Heart right ventricle (tissue), 16 donors: ENCODE measurements around the gene MIB1. TPM values are rescaled to one million over a fixed set of nuclear protein-coding genes. Genes with fewer than 3 reads are reported as not detected.

Experiments used
- ATAC-seq, 8 donors: fragments of 200-7000 bp; cut with Tn5 transposase; one replicate each; pipeline ENCODE4 v1.9.1; 2020; ENCODE audit warnings: mild to moderate bottlenecking in 8 of 8, moderate library complexity in 8 of 8, moderate number of reproducible peaks in 1 of 8
- DNase-seq, 2 donors: peaks; one replicate each; pipeline ENCODE4 v3.0.0-alpha.2; 2020
- H3K27ac ChIP-seq, 10 donors: fragments of 200-600 bp; sonication (generic) in 2 of 10; one replicate each; pipeline versions ENCODE4 v1.5.0 to v1.8.0; 2020 to 2022; ENCODE audit warnings: mild to moderate bottlenecking in 3 of 10
- H3K27me3 ChIP-seq, 7 donors: fragments of 200-600 bp; one replicate each; pipeline ENCODE4 v1.8.0; 2021 to 2022; ENCODE audit warnings: mild to moderate bottlenecking in 2 of 7
- H3K36me3 ChIP-seq, 9 donors: fragments of 200-600 bp; sonication (generic) in 1 of 9; one replicate each; pipeline versions ENCODE4 v1.5.0 to v1.8.0; 2020 to 2022; ENCODE audit warnings: mild to moderate bottlenecking in 2 of 9
- H3K4me1 ChIP-seq, 9 donors: fragments of 200-600 bp; sonication (generic) in 1 of 9; one replicate each; pipeline versions ENCODE4 v1.5.0 to v1.8.0; 2020 to 2022; ENCODE audit warnings: mild to moderate bottlenecking in 4 of 9
- H3K4me3 ChIP-seq, 10 donors: fragments of 200-600 bp; sonication (generic) in 2 of 10; one replicate each; pipeline versions ENCODE4 v1.5.0 to v1.8.0; 2020 to 2022; ENCODE audit warnings: mild to moderate bottlenecking in 7 of 10, moderate library complexity in 2 of 10
- H3K9me3 ChIP-seq, 11 donors: fragments of 200-600 bp in 10 of 11; sonication (generic) in 2 of 11; one replicate each; pipeline versions ENCODE4 v1.5.0 to v1.8.0; 2013 to 2022; ENCODE audit warnings: mild to moderate bottlenecking in 2 of 11, control low read depth in 1 of 11, moderate library complexity in 1 of 11
- WGBS, 2 donors: extraction: QIAGEN DNeasy Blood & Tissue Kit; methylation state at CpG; one replicate each; pipeline ENCODE4 v1.1.7; 2013; ENCODE audit warnings: inconsistent platforms in 1 of 2; 5-methylcytosine and 5-hydroxymethylcytosine counted together
- intact Hi-C, 10 donors: fragments of 100-400 bp; cut with DNase I; formaldehyde crosslinking; loops; one replicate each; pipeline versions ENCODE4 v1.11.1 to v1.14.2; 2022
- polyA plus RNA-seq, 2 donors: library from polyadenylated mRNA; stranded (reverse); fragments of 200-250 nt; gene quantifications; one replicate each; pipeline ENCODE4 v1.2.3, GENCODE V29; 2013
- total RNA-seq, 10 donors: library from RNA; stranded (reverse); fragmentation: NEBNext Ultra II Directional in 3 of 10; extraction: Animal tissue kit (Norgen Biotek cat#: 25700) in 3 of 10; gene quantifications; one replicate each; pipeline versions ENCODE4 v1.2.1 to v1.2.4, GENCODE V29; 2021 to 2023
- TF ChIP-seq, protein P1 (sequence below), 9 donors: fragments of 200-600 bp; sonication (generic) in 2 of 9; IDR thresholded peaks; one replicate each; pipeline versions ENCODE4 v1.5.0 to v1.8.0; 2021 to 2022; ENCODE audit warnings: antibody characterized with exemption in 9 of 9, mild to moderate bottlenecking in 5 of 9, moderate library complexity in 1 of 9
- donor health status: Arrhythmogenic right ventricular cardiomyopathy.
- donor health status: ischemic (EF 13 %, LVEDD 7.1; RV severe dilation, severe dysfunction).
- donor health status: healthy with polysubstance abuse.
- donor health status: DM: no; HTN: yes; CAD: no.
- donor health status: DM: no; HTN: no; CAD: no.
- donor health status: ischemic (EF 25% LVEDD 6.9; RV normal size, moderate dysfunction).
- donor health status: ischemic (EF 25% LVEDD 5.7; RV mildly dilated, moderate dysfunction).
- donor health status: healthy.
- donor health status: DM: yes; HTN: yes; CAD: no.
- donor health status: Ischemic cardiomyopathy.
- donor health status: ischemic (EF 35%, LVEDD 5.7; RV mildly dilated, moderate dysfunction).
- donor health status: nonischemic (EF 11% LVEDD 7.7; RV severe dilation, severe dysfunction).
- donor health status: DM: yes; HTN: yes; CAD: no.
- donor health status: PGD.
- donor health status: ischemic (EF 29% LVEDD 5.4; RV normal size, mild dysfunction).
- donor health status: nonischemic (EF 23%, LVEDD 6.1; RV moderate dilation, normal function).

Gene MIB1
- total and polyA plus RNA-seq, 12 donors = 3.7 to 32.2 (median 25.0) TPM

- Histone ChIP-seq H3K27me3 (no peaks in the 10 kb centered on the region), H3K36me3 (peaks cover 0 to 96% (median 42%) of the 10 kb centered on the region in 9 donors), H3K9me3 (peaks cover 0 to 13% (median 0%) of the 10 kb centered on the region in 11 donors), H3K4me3 (no peak overlapping the region), H3K27ac (no peak overlapping the region), H3K4me1 (peaks cover 0 to 14% (median 0%) of the 10 kb centered on the region in 9 donors)
- DNase-seq = no peak
- TF ChIP-seq, protein P1, sequence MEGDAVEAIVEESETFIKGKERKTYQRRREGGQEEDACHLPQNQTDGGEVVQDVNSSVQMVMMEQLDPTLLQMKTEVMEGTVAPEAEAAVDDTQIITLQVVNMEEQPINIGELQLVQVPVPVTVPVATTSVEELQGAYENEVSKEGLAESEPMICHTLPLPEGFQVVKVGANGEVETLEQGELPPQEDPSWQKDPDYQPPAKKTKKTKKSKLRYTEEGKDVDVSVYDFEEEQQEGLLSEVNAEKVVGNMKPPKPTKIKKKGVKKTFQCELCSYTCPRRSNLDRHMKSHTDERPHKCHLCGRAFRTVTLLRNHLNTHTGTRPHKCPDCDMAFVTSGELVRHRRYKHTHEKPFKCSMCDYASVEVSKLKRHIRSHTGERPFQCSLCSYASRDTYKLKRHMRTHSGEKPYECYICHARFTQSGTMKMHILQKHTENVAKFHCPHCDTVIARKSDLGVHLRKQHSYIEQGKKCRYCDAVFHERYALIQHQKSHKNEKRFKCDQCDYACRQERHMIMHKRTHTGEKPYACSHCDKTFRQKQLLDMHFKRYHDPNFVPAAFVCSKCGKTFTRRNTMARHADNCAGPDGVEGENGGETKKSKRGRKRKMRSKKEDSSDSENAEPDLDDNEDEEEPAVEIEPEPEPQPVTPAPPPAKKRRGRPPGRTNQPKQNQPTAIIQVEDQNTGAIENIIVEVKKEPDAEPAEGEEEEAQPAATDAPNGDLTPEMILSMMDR (IDR thresholded peaks at IDR 0.05) = peak in 1 of 9 donors; percentile 9
- intact Hi-C loops = no loop called here
- ATAC-seq = peak in 3 of 8 donors; percentile 27 to 49 (median 39)
- 69 to 73% methylated on average over 9 of the region's 9 CpGs for WGBS, 2 donors
Measured at GRCh38 chr18:21805771-21806366, 65.3 kb downstream of the MIB1 start.

DNA sequence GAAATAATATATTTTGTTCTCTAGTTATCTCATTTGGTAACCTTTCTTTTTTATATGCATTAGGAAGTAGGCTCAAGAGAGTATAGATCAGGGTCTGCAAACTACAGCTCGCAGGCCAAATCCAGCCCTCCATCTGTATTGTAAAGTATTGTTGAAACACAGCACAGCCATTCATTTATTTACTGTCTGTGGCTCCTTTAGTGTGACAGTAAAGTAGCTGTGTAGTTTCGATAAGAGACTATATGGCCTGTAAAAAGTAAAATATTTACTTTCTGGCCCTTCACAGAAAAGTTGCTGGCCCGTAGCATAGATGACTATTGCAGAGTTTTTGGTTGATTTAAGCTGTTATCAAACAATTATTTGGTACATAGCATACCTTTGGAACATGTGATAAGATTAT, 67.6 kb downstream of the MIB1 start:
- peaks cover 0 to 79% (median 42%) of the 10 kb centered on the region in 9 donors for H3K36me3 ChIP-seq
- DNase-seq (no peak), ATAC-seq (no peak)
- no peak overlapping the region for H3K4me3 ChIP-seq
- H3K27ac ChIP-seq = no peak overlapping the region
- H3K9me3 ChIP-seq = peaks cover 0 to 13% (median 0%) of the 10 kb centered on the region in 11 donors
- TF ChIP-seq, protein P1 (IDR thresholded peaks at IDR 0.05) = no peak
- no peaks in the 10 kb centered on the region for H3K27me3 ChIP-seq
- intact Hi-C loops = no loop called here
- WGBS, 2 donors = 98% methylated on average over 3 of the region's 3 CpGs
- peaks cover 0 to 11% (median 0%) of the 10 kb centered on the region in 9 donors for H3K4me1 ChIP-seq

GRCh38 chr18:21809725-21810124, 69.1 kb downstream of the MIB1 start:
- H3K4me1 ChIP-seq = no peaks in the 10 kb centered on the region
- peaks cover 0 to 77% (median 33%) of the 10 kb centered on the region in 9 donors for H3K36me3 ChIP-seq
- WGBS, 2 donors = 99% methylated on average over 2 of the region's 2 CpGs
- no peaks in the 10 kb centered on the region for H3K27me3 ChIP-seq
- DNase-seq = no peak
- H3K9me3 ChIP-seq = peaks cover 0 to 13% (median 0%) of the 10 kb centered on the region in 11 donors
- H3K4me3 ChIP-seq = no peak overlapping the region
- no peak for ATAC-seq
- H3K27ac ChIP-seq = no peak overlapping the region
- intact Hi-C loops = loop anchor here in 1 of 10 donors (10.0 kb wide), 1 partner anchor 145 kb away; no protein-coding TSS in a partner anchor
- TF ChIP-seq, protein P1 (IDR thresholded peaks at IDR 0.05) = no peak

GRCh38 chr18:21815101-21815500, 74.5 kb downstream of the MIB1 start:
- H3K9me3 ChIP-seq = peaks cover 0 to 3% (median 0%) of the 10 kb centered on the region in 11 donors
- no peak for ATAC-seq
- intact Hi-C loops = loop anchor here in 1 of 10 donors (10.0 kb wide), 1 partner anchor 140 kb away; no protein-coding TSS in a partner anchor
- H3K4me3 ChIP-seq = no peak overlapping the region
- 97 to 100% methylated on average over 2 of the region's 2 CpGs for WGBS, 2 donors
- H3K27ac ChIP-seq = no peak overlapping the region
- TF ChIP-seq, protein P1 (IDR thresholded peaks at IDR 0.05) = no peak
- H3K36me3 ChIP-seq = peaks cover 0 to 83% (median 25%) of the 10 kb centered on the region in 9 donors
- no peaks in the 10 kb centered on the region for H3K27me3 ChIP-seq
- DNase-seq = no peak
- no peaks in the 10 kb centered on the region for H3K4me1 ChIP-seq
